GM18907 (cell line): ENCODE measurements around the gene ABCC2.
A peak's percentile ranks its signal among the peaks of the same experiment; 100 is the strongest.
"Not testable (repeated sequence)": the region's sequence is repeated elsewhere in the genome, so short reads cannot be mapped to it uniquely, and the experiment has no call there.

Source experiments
- ATAC-seq: cut with Tn5 transposase; IDR thresholded peaks from one replicate; pipeline ENCODE4 v1.9.1; 2021; ENCODE audit warnings: mild to moderate bottlenecking, moderate library complexity; ENCODE audit not compliant: unreplicated experiment

The ABCC2 gene

GRCh38 chr10:99807786-99808185, 25.3 kb downstream of the ABCC2 start:
- ATAC-seq, result no peak

GRCh38 chr10:99808270-99808669, 25.8 kb downstream of the ABCC2 start:
- no peak for ATAC-seq

GRCh38 chr10:99809481-99809880, 27.0 kb downstream of the ABCC2 start:
- no peak for ATAC-seq

GRCh38 chr10:99809931-99810615, 27.6 kb downstream of the ABCC2 start:
- no peak for ATAC-seq

- no peak for ATAC-seq
Observed at GRCh38 chr10:99812177-99812576, 29.7 kb downstream of the ABCC2 start.

GRCh38 chr10:99814143-99814542, 31.7 kb downstream of the ABCC2 start:
- ATAC-seq, result no peak

GRCh38 chr10:99815621-99816020, 33.2 kb downstream of the ABCC2 start:
- no peak for ATAC-seq

GRCh38 chr10:99827936-99828335, 45.5 kb downstream of the ABCC2 start:
- no peak for ATAC-seq

- ATAC-seq, result no peak
Observed at GRCh38 chr10:99828464-99828863, 46.0 kb downstream of the ABCC2 start.

GRCh38 chr10:99832439-99832838, 50.0 kb downstream of the ABCC2 start:
- no peak for ATAC-seq

- no peak for ATAC-seq
Observed at GRCh38 chr10:99834410-99834809, 52.0 kb downstream of the ABCC2 start.

- no peak for ATAC-seq
Observed at GRCh38 chr10:99835947-99836346, 53.5 kb downstream of the ABCC2 start.

GRCh38 chr10:99836711-99837110, 54.3 kb downstream of the ABCC2 start:
- no peak for ATAC-seq

- ATAC-seq, result not testable (repeated sequence)
Observed at GRCh38 chr10:99840859-99841258, 58.4 kb downstream of the ABCC2 start.

GRCh38 chr10:99841746-99842145, 59.3 kb downstream of the ABCC2 start:
- ATAC-seq, result no peak

GRCh38 chr10:99843310-99843709, 60.9 kb downstream of the ABCC2 start:
- no peak for ATAC-seq

- no peak for ATAC-seq
Observed at GRCh38 chr10:99844433-99844955, 62.1 kb downstream of the ABCC2 start.

GRCh38 chr10:99845837-99846382, 63.5 kb downstream of the ABCC2 start:
- ATAC-seq, result peak; percentile 63

GRCh38 chr10:99849057-99849456, 66.6 kb downstream of the ABCC2 start:
- ATAC-seq, result no peak

- ATAC-seq, result no peak
Observed at GRCh38 chr10:99849536-99849935, 67.1 kb downstream of the ABCC2 start.

- ATAC-seq, result no peak
Observed at GRCh38 chr10:99850021-99850766, 67.8 kb downstream of the ABCC2 start.

- ATAC-seq, result no peak
Observed at GRCh38 chr10:99850767-99851340, 68.4 kb downstream of the ABCC2 start.
